D721Med (cell line): ENCODE data around the gene SMIM30.

Experiments used
- DNase-seq: peaks from one replicate; pipeline ENCODE4 v3.0.0; 2011; ENCODE audit warnings: low spot score; ENCODE audit not compliant: insufficient read length
- FAIRE-seq: peaks from 2 replicates; lab custom pipeline; 2011; peaks lifted over from hg19 to GRCh38; lab: Jason Lieb, UNC
- TF ChIP-seq, protein P1 (sequence below): IDR thresholded peaks from 2 replicates; pipeline ENCODE4 v1.5.1; 2012; ENCODE audit warnings: mild to moderate bottlenecking, control low read depth; ENCODE audit not compliant: insufficient read depth; ENCODE audit errors: missing control alignments

The SMIM30 gene

DNA sequence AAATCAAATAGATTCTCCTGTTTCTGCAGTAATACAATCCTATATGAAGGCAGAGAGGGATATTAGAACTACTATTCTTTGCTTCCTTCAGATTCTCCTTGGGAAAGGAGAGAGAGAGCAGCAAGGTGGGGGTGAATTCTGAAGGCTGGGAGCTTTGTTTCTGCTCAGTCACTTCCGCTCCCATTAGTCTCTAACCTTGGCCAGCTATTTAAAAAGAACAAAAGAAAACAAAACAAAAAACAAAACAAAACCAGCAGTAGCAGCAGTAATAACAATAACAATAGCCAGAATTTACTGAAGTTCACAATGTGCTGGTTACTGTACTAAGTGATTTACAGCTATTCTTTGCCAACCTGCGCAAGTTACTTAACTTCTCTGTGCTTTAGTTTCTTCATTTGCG, 41.7 kb downstream of the SMIM30 start:
- FAIRE-seq (no peak), DNase-seq (no peak)
- TF ChIP-seq, protein P1, sequence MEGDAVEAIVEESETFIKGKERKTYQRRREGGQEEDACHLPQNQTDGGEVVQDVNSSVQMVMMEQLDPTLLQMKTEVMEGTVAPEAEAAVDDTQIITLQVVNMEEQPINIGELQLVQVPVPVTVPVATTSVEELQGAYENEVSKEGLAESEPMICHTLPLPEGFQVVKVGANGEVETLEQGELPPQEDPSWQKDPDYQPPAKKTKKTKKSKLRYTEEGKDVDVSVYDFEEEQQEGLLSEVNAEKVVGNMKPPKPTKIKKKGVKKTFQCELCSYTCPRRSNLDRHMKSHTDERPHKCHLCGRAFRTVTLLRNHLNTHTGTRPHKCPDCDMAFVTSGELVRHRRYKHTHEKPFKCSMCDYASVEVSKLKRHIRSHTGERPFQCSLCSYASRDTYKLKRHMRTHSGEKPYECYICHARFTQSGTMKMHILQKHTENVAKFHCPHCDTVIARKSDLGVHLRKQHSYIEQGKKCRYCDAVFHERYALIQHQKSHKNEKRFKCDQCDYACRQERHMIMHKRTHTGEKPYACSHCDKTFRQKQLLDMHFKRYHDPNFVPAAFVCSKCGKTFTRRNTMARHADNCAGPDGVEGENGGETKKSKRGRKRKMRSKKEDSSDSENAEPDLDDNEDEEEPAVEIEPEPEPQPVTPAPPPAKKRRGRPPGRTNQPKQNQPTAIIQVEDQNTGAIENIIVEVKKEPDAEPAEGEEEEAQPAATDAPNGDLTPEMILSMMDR, result no peak

DNA sequence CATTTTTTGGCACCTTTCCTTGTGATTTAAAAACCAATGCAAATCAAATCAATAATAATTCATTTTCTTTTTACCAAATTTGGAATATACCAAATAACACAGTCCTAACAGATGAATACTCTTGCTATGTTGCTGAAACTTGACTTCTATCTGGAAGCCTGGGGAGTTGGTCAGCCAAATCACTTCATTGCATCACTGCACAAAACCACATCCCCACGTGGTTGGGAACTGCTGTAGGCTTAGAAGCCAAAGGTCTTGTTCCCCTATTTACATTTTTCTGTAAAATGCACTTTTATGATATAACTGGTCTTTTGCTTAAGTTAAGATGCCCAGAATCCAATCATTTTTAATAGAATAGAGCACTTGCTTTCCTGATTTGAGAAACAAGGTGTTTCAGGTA, 46.9 kb downstream of the SMIM30 start:
- DNase-seq (no peak), FAIRE-seq (no peak)
- TF ChIP-seq, protein P1, result no peak
